OCI-LY7 (cell line): ENCODE measurements around the gene ADCY9. TPM values are rescaled to one million over a fixed set of nuclear protein-coding genes. Genes with fewer than 3 reads are reported as not detected.

Source experiments
- BruUV-seq: library from RNA; stranded (reverse); fragments of 400-500 nt; replicated peaks from 2 replicates; lab custom pipeline; 2021; lab: Mats Ljungman, UMichigan
- CTCF ChIA-PET: fragments of 300-600 bp; sonication (Branson Sonifier 250); formaldehyde crosslinking; loops from one replicate; lab custom pipeline; 2022; ENCODE audit warnings: antibody characterized with exemption; ENCODE audit not compliant: unreplicated experiment; lab: Charles Lee
- POLR2A ChIA-PET: fragments of 300-600 bp; sonication (Branson Sonifier 250); formaldehyde crosslinking; loops from one replicate; lab custom pipeline; 2022; ENCODE audit warnings: antibody characterized with exemption; lab: Charles Lee
- DNase-seq: peaks from one replicate; pipeline ENCODE4 v3.0.0-alpha.2; 2015; ENCODE audit warnings: low spot score
- H2AFZ ChIP-seq: fragments of 200-600 bp; sonication (generic), shearing (Covaris generic); 2 replicates; pipeline ENCODE4 v1.6.1; 2014; ENCODE audit warnings: mild to moderate bottlenecking, antibody characterized with exemption, low read length, moderate library complexity
- H3K27ac ChIP-seq: fragments of 200-600 bp; sonication (generic); 2 replicates; pipeline ENCODE4 v1.5.1; 2014; ENCODE audit warnings: mixed run types, low read depth, mild to moderate bottlenecking, moderate library complexity, low read length, inconsistent platforms; ENCODE audit not compliant: poor library complexity, severe bottlenecking
- H3K36me3 ChIP-seq: fragments of 200-600 bp; sonication (generic); 2 replicates; pipeline ENCODE4 v1.6.1; 2014; ENCODE audit warnings: mild to moderate bottlenecking, antibody characterized with exemption, low read length, moderate library complexity, mixed read lengths; ENCODE audit not compliant: insufficient read depth
- H3K4me1 ChIP-seq: fragments of 200-600 bp; sonication (generic); 2 replicates; pipeline ENCODE4 v1.5.1; 2014; ENCODE audit warnings: mild to moderate bottlenecking, low read length; ENCODE audit not compliant: insufficient read depth, poor library complexity, severe bottlenecking
- H3K4me2 ChIP-seq: fragments of 200-600 bp; sonication (generic); 2 replicates; pipeline ENCODE4 v1.6.1; 2014; ENCODE audit warnings: mild to moderate bottlenecking, low read length
- H3K4me3 ChIP-seq: fragments of 200-600 bp; sonication (generic); 2 replicates; pipeline ENCODE4 v1.5.1; 2014; ENCODE audit warnings: mild to moderate bottlenecking, low read depth, low read length; ENCODE audit not compliant: poor library complexity, severe bottlenecking
- H3K79me2 ChIP-seq: fragments of 200-600 bp; sonication (generic); 2 replicates; pipeline ENCODE4 v1.6.1; 2016; ENCODE audit warnings: low read depth, mild to moderate bottlenecking, low read length, moderate library complexity, mixed read lengths; ENCODE audit not compliant: insufficient read depth
- H3K9me2 ChIP-seq: fragments of 200-600 bp; sonication (generic); 2 replicates; pipeline ENCODE4 v1.6.1; 2016; ENCODE audit warnings: mild to moderate bottlenecking, low read length, mixed read lengths; ENCODE audit not compliant: insufficient read depth
- H3K9me3 ChIP-seq: fragments of 200-600 bp; sonication (generic); 2 replicates; pipeline ENCODE4 v1.6.1; 2014; ENCODE audit warnings: mild to moderate bottlenecking, mixed run types, low read length, mixed read lengths
- H4K20me1 ChIP-seq: fragments of 200-600 bp; sonication (generic); 2 replicates; pipeline ENCODE4 v1.6.1; 2014; ENCODE audit warnings: mild to moderate bottlenecking, antibody characterized with exemption, low read length, moderate library complexity, mixed read lengths; ENCODE audit not compliant: insufficient read depth
- CTCF ChIP-seq: fragments of 200-600 bp; sonication (generic); conservative IDR thresholded peaks from 2 replicates; pipeline ENCODE4 v1.5.1; 2014; ENCODE audit warnings: mild to moderate bottlenecking, antibody characterized with exemption, low read length, moderate library complexity, mixed read lengths
- EZH2phosphoT487 ChIP-seq: fragments of 200-600 bp; sonication (generic); IDR thresholded peaks from 2 replicates; pipeline ENCODE4 v1.6.1; 2018; ENCODE audit warnings: low read depth, borderline replicate concordance, mild to moderate bottlenecking, mixed run types, antibody characterized with exemption, low read length, moderate library complexity, mixed read lengths
- intact Hi-C: fragments of 100-400 bp; cut with micrococcal nuclease; formaldehyde crosslinking; loops from one replicate; pipeline ENCODE4 v1.10.0; 2022; ENCODE audit not compliant: unreplicated experiment
- total RNA-seq, 2 experiments: library from RNA; depleted of rRNA in 1 of 2; stranded (reverse); fragments of >200 nt in 1 of 2; shearing (Covaris generic) in 1 of 2; gene quantifications; 2 replicates each; pipeline ENCODE4 v1.2.3, GENCODE V29; 2014 to 2022

ADCY9 gene
- total RNA-seq, 2 experiments from 2014 or later: 0.22 to 0.34 TPM

DNA sequence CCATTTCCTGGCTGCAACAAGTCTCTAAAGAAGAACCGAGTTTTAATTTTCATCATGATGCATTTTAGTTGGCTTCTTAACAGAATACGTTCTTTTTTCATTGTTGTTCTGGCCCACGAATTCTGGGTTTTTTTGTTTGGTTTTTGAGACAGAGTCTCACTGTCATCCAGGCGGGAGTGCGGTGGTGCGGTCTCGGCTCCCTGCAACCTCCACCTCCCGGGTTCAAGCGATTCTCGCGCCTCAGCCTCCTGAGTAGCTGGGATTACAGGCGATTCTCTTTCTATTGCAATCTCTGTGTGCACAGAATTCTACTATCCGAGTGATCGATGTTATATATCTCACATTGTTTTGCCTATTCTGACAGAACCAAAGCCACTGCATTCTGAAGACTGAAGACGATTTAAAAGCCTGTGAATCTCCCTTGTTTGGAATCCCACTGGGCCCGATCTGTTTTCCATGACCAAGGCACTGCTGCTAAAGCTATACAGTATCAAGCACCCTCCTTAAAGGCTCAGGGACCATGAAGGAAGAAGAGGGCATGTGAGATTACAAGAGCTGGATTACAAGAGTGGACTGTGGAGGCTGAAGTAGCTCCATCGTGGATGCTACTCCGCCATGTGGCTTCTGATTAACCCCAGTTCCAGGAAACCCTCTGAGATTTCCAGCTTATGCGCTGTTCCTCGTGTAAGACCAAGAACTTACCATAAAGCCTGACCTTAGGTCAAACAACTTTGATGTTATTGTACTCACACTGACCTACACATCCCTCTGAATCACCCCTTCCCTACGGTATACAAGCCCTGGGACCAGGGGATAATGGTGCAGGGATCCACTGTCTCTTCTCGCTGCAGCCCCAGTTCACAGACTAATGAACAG lies 44.3 kb downstream of the ADCY9 start:
- intact Hi-C loops: no loop called here
- Histone ChIP-seq H3K4me1 (no peaks in the 10 kb centered on the region), H2AFZ (no peak overlapping the region), H4K20me1 (no peaks in the 10 kb centered on the region), H3K9me2 (no peaks in the 10 kb centered on the region), H3K9me3 (no peaks in the 10 kb centered on the region), H3K36me3 (no peaks in the 10 kb centered on the region), H3K79me2 (no peaks in the 10 kb centered on the region), H3K4me2 (no peak overlapping the region), H3K27ac (no peak overlapping the region), H3K4me3 (no peak overlapping the region)
- CTCF ChIA-PET: no interaction called here
- DNase-seq: no peak
- POLR2A ChIA-PET: interaction anchor here (0.6 kb wide), 1 partner anchor 54 kb away, joined by 3 read pairs; no protein-coding TSS in a partner anchor
- no peak for TF ChIP-seq EZH2phosphoT487
- no TSS peak for BruUV-seq

GRCh38 chr16:4070936-4071335 lies 45.3 kb downstream of the ADCY9 start:
- CTCF ChIA-PET: no interaction called here
- no peaks in the 10 kb centered on the region for H4K20me1 ChIP-seq
- no peaks in the 10 kb centered on the region for H3K79me2 ChIP-seq
- BruUV-seq: no TSS peak
- no peaks in the 10 kb centered on the region for H3K9me2 ChIP-seq
- H3K36me3 ChIP-seq: no peaks in the 10 kb centered on the region
- H3K27ac ChIP-seq: no peak overlapping the region
- H3K4me2 ChIP-seq: no peak overlapping the region
- TF ChIP-seq EZH2phosphoT487: no peak
- no peak for TF ChIP-seq CTCF
- no peak for DNase-seq
- no peak overlapping the region for H2AFZ ChIP-seq
- no peak overlapping the region for H3K4me3 ChIP-seq
- POLR2A ChIA-PET: no interaction called here
- no peaks in the 10 kb centered on the region for H3K4me1 ChIP-seq
- no peaks in the 10 kb centered on the region for H3K9me3 ChIP-seq
- intact Hi-C loops: no loop called here

- Histone ChIP-seq H3K27ac (no peak overlapping the region), H3K4me2 (no peak overlapping the region), H2AFZ (no peak overlapping the region), H3K4me1 (no peaks in the 10 kb centered on the region), H3K4me3 (no peak overlapping the region), H3K79me2 (no peaks in the 10 kb centered on the region), H3K36me3 (no peaks in the 10 kb centered on the region), H3K9me3 (0 out of 2 replicates have a peak, but pooled peaks cover 5% of the 10 kb centered on the region), H3K9me2 (no peaks in the 10 kb centered on the region), H4K20me1 (no peaks in the 10 kb centered on the region)
- DNase-seq: no peak
- intact Hi-C loops: no loop called here
- CTCF ChIA-PET: no interaction called here
- POLR2A ChIA-PET: interaction anchor here (0.9 kb wide), 1 partner anchor 14 kb away, joined by 4 read pairs; no protein-coding TSS in a partner anchor
- TF ChIP-seq EZH2phosphoT487 (no peak), CTCF (no peak)
- BruUV-seq: no TSS peak
These were observed 48.8 kb downstream of the ADCY9 start for GRCh38 chr16:4067262-4068001.
